GM12872 (cell line): ENCODE measurements around the gene TRAK1.

Experiments used
- CTCF ChIP-seq: IDR thresholded peaks from 3 replicates; pipeline ENCODE4 v1.5.1; 2011; ENCODE audit warnings: low read depth, mild to moderate bottlenecking, low read length, moderate library complexity; ENCODE audit not compliant: insufficient read depth

Gene TRAK1

GRCh38 chr3:42175386-42176240 is 84.5 kb downstream of the TRAK1 start:
- TF ChIP-seq CTCF = no peak

- no peak for TF ChIP-seq CTCF
Measured at GRCh38 chr3:42176242-42177034, 85.3 kb downstream of the TRAK1 start.

GRCh38 chr3:42177068-42177800 is 86.1 kb downstream of the TRAK1 start:
- TF ChIP-seq CTCF = no peak

- TF ChIP-seq CTCF = no peak
Measured at GRCh38 chr3:42177801-42178150, 86.6 kb downstream of the TRAK1 start.

- no peak for TF ChIP-seq CTCF
Measured at GRCh38 chr3:42179110-42179725, 88.1 kb downstream of the TRAK1 start.

- TF ChIP-seq CTCF = no peak
Measured at GRCh38 chr3:42180901-42181300, 89.7 kb downstream of the TRAK1 start.

GRCh38 chr3:42182555-42182954 is 91.4 kb downstream of the TRAK1 start:
- TF ChIP-seq CTCF = no peak
